ENCODE data around the gene MAGIX. TPM values are rescaled to one million over a fixed set of nuclear protein-coding genes. Genes with fewer than 3 reads are reported as not detected.

MAGIX gene
- total RNA-seq, 2 donors from 2014 or later, result 1.2 to 1.3 TPM

DNA sequence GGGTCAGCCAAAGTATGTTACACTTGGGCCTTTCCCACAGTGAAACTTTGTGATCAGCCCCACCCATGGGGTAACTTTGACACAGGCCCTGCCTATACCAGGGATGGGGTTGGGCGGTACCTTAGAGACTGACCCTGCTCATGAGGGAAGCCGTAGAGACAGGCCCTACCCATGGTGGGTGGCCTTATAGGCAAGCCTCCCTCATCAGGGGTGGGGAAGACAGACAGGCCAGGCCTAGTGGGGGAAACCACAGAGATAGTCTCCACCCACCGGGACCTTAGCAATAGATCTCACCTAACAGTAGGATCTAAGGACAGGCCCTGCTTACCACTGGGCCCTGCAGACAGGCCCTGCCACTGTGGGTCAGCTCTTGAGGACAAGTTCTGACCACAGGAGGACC lies 16.0 kb downstream of the MAGIX start:
- H3K9me3 Mint-ChIP-seq, result no peaks in the 10 kb centered on the region
- H3K36me3 Mint-ChIP-seq, result peaks cover 11% of the 10 kb centered on the region
- no peak for DNase-seq (ENCODE audit: low spot score)
- peaks cover 0 to 25% of the 10 kb centered on the region in 2 donors for H3K4me1 Mint-ChIP-seq (ENCODE audit: low read depth in 2 of 2)
- ATAC-seq, result peak in 1 of 2 donors; percentile 26
- no peaks in the 10 kb centered on the region for H3K27me3 Mint-ChIP-seq
- H3K27ac Mint-ChIP-seq, result no peak overlapping the region
- no peak overlapping the region for H3K4me3 Mint-ChIP-seq

- H3K9me3 Mint-ChIP-seq, result no peaks in the 10 kb centered on the region
- DNase-seq (ENCODE audit: low spot score) (no peak), ATAC-seq (no peak)
- H3K27ac Mint-ChIP-seq, result no peak overlapping the region
- H3K4me3 Mint-ChIP-seq, result no peak overlapping the region
- peaks cover 11% of the 10 kb centered on the region for H3K36me3 Mint-ChIP-seq
- H3K4me1 Mint-ChIP-seq (ENCODE audit: low read depth in 2 of 2), result peaks cover 0 to 25% of the 10 kb centered on the region in 2 donors
- H3K27me3 Mint-ChIP-seq, result no peaks in the 10 kb centered on the region
Measured at GRCh38 chrX:49179358-49179757, 16.8 kb downstream of the MAGIX start.

GRCh38 chrX:49183701-49184281 lies 21.2 kb downstream of the MAGIX start:
- no peaks in the 10 kb centered on the region for H3K9me3 Mint-ChIP-seq
- H3K36me3 Mint-ChIP-seq, result peaks cover 11% of the 10 kb centered on the region
- no peaks in the 10 kb centered on the region for H3K27me3 Mint-ChIP-seq
- peaks cover 5 to 22% of the 10 kb centered on the region in 2 donors for H3K4me1 Mint-ChIP-seq (ENCODE audit: low read depth in 2 of 2)
- H3K27ac Mint-ChIP-seq, result peak overlapping the region in 1 of 2 donors; percentile 39
- peak overlapping the region; percentile 80 for H3K4me3 Mint-ChIP-seq
- ATAC-seq (no peak), DNase-seq (ENCODE audit: low spot score) (no peak)

DNA sequence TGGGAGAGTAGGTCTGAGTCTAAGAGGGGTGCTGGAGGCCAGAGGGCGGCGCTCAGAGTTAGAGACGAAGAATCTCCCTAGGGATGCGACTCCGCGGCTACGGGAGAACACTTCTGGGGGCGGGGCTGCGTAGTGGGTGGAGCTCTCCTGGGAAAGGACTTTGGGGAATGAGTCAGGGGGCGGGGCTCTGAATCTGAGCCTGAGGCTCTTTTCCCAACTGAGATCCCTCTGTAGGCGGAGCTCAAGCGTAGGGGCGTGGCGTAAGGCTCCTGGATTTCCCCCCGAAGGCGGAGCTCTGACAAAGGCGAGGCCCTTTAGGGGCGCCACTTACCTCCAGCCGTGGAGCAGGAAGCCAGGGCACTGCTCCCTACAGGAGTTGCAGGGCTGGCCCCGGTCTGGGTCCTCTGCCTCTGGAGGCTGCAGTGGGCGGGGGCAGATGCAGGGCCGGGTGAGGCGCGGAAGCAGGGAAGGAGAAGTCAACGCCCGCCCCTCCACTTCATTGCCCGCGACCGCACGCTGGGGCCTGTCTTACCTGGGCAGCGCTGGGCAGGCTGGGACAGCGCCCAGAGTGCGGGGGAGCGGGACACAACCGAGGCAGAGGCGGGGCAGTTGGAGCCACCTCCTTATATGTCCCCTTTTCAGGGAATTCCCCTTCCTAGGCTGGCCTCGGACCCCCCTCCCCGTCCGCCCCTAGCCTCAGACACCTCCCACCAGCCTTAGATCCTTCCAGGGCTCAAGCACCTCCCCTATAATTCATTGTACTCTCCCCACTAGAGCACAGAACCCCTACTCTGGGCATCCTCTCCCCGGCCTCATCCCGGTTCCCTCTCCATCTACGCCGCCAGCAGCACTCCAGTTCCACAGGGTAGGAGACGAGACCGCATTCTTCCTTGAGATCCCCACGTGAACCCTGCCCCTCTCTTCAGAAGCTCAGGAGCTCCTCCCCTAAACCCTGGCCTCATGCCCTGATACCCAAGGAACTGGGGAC lies 22.0 kb downstream of the MAGIX start:
- Mint-ChIP-seq H3K27me3 (no peaks in the 10 kb centered on the region), H3K4me1 (ENCODE audit: low read depth in 2 of 2) (peaks cover 8 to 20% of the 10 kb centered on the region in 2 donors), H3K36me3 (peaks cover 11% of the 10 kb centered on the region), H3K4me3 (peak overlapping the region; percentile 80), H3K9me3 (no peaks in the 10 kb centered on the region), H3K27ac (peak overlapping the region; percentile 39 to 56)
- peak in 1 of 2 donors; percentile 46 for ATAC-seq
- DNase-seq (ENCODE audit: low spot score), result no peak

GRCh38 chrX:49186125-49187027 lies 23.8 kb downstream of the MAGIX start, which contains the start of gene PRICKLE3:
TSS of gene PRICKLE3 (minus strand) at chrX:49186373. CDS start at chrX:49186297, 76 bp downstream.
- Mint-ChIP-seq H3K36me3 (peaks cover 5% of the 10 kb centered on the region), H3K4me3 (peak within 1 kb of the TSS; percentile 80), H3K27ac (peak within 1 kb of the TSS in 1 of 2 donors; percentile 56), H3K4me1 (ENCODE audit: low read depth in 2 of 2) (peaks cover 20 to 21% of the 10 kb centered on the region in 2 donors), H3K27me3 (no peaks in the 10 kb centered on the region), H3K9me3 (no peaks in the 10 kb centered on the region)
- peak; percentile 88 for DNase-seq (ENCODE audit: low spot score)
- ATAC-seq, result peak; percentile 51 to 52

DNA sequence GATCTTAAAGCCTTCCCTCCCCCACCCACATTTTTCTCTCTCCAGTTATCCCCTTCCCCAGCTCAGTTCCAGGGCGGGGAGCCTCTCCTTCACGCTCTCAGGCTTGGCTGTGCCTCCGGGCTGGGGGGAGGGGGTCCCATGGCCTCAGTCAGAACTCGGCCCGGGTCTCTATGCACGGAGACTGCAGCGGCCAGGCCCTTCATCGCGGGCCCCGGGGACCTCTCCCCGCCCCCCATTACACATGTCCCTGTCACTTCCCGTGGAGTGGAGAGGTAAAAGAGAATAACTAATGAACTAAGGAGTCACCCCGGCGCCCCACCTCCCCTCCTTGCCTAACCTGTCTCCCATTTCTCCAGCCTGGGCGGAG lies 24.5 kb downstream of the MAGIX start:
- H3K4me3 Mint-ChIP-seq, result no peak overlapping the region
- no peak overlapping the region for H3K27ac Mint-ChIP-seq
- DNase-seq (ENCODE audit: low spot score) (no peak), ATAC-seq (no peak)
- peaks cover 20 to 21% of the 10 kb centered on the region in 2 donors for H3K4me1 Mint-ChIP-seq (ENCODE audit: low read depth in 2 of 2)
- no peaks in the 10 kb centered on the region for H3K27me3 Mint-ChIP-seq
- no peaks in the 10 kb centered on the region for H3K9me3 Mint-ChIP-seq
- H3K36me3 Mint-ChIP-seq, result peaks cover 5% of the 10 kb centered on the region

DNA sequence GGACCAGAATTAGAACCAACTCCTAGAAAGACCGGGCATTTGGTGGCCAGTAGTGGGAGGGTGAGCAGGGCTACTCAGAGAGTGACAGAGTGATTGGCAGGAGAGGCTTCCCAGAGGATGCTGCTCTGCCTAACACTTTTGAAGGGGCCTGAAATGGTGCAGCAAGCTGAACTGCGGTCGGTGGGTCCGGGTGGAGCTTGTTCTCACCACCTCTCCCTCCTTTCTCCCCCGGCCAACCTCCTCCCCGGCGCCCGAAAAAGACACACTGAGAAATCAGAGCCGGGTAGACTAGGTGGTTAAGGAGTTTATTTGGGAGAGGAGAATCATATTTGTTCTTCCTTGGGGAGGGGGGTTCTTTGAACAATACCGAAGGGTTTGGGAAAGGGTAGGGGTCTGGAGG lies 25.0 kb downstream of the MAGIX start:
- Mint-ChIP-seq H3K9me3 (no peaks in the 10 kb centered on the region), H3K36me3 (peaks cover under 1% of the 10 kb centered on the region), H3K4me3 (no peak overlapping the region), H3K4me1 (ENCODE audit: low read depth in 2 of 2) (peaks cover 18 to 20% of the 10 kb centered on the region in 2 donors), H3K27ac (no peak overlapping the region), H3K27me3 (no peaks in the 10 kb centered on the region)
- DNase-seq (ENCODE audit: low spot score), result no peak
- no peak for ATAC-seq

DNA sequence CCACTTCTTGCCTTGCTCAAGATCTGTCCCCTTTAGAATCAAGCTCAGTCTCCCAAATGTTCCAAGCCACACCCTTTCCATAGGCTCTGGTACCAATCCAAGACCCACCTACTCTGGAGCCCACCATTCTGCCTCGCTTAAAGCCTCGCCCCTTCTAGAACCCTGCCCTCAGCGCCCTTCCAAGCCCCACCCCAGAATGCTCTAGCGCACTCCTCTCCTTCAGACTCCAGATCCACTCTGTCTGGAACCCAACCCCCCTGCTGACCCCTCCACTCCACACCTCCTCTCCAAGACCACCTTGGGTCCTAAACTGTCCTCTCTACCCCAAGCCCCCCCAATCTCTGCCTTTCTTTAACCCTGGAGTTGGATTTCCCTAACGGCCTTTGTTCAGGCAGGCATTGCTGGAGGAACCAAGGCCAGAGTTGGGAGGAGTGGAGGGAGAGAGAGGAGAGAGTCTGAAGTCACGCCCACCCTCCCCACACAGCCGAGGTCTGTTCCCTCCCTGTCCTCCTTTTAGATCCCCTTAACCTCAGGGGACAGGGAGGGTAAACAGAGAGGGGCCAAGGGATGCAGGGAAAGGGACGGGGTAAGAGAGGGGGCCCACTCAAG lies 26.0 kb downstream of the MAGIX start:
- ATAC-seq (no peak), DNase-seq (ENCODE audit: low spot score) (no peak)
- peaks cover 19 to 25% of the 10 kb centered on the region in 2 donors for H3K4me1 Mint-ChIP-seq (ENCODE audit: low read depth in 2 of 2)

DNA sequence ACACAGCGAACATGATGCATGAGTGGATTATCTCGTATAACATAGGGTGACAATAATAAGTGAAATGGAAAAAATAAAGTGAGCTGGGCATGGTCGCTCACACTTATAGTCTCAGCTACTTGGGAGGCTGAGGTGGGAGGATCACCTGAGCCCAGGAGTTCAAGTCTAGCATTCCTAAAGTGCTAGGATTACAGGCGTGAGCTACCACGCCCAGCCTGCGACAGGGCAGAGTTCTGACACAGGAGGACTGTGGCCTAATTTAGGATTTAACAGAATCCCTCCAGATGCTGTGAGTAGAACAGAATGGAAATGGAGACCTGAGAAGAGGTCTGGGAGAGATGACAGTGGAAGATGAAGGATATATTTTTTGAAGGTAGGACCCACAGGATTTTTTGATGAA lies 27.0 kb downstream of the MAGIX start:
- no peaks in the 10 kb centered on the region for H3K36me3 Mint-ChIP-seq
- peak overlapping the region; percentile 97 for H3K4me3 Mint-ChIP-seq
- no peaks in the 10 kb centered on the region for H3K9me3 Mint-ChIP-seq
- peaks cover 22 to 29% of the 10 kb centered on the region in 2 donors for H3K4me1 Mint-ChIP-seq (ENCODE audit: low read depth in 2 of 2)
- DNase-seq (ENCODE audit: low spot score) (no peak), ATAC-seq (no peak)
- peak overlapping the region in 1 of 2 donors; percentile 90 for H3K27ac Mint-ChIP-seq
- no peaks in the 10 kb centered on the region for H3K27me3 Mint-ChIP-seq

More for the DNA sequence above, 26.0 kb downstream of the MAGIX start:
- H3K36me3 Mint-ChIP-seq, result no peaks in the 10 kb centered on the region
- H3K9me3 Mint-ChIP-seq, result no peaks in the 10 kb centered on the region
- H3K27me3 Mint-ChIP-seq, result no peaks in the 10 kb centered on the region
- no peak overlapping the region for H3K4me3 Mint-ChIP-seq
- H3K27ac Mint-ChIP-seq, result no peak overlapping the region

GRCh38 chrX:49190821-49191573 lies 28.4 kb downstream of the MAGIX start:
- Mint-ChIP-seq H3K9me3 (no peaks in the 10 kb centered on the region), H3K36me3 (no peaks in the 10 kb centered on the region), H3K27ac (peak overlapping the region; percentile 86 to 90), H3K27me3 (no peaks in the 10 kb centered on the region), H3K4me3 (peak overlapping the region; percentile 97), H3K4me1 (ENCODE audit: low read depth in 2 of 2) (peaks cover 16 to 24% of the 10 kb centered on the region in 2 donors)
- ATAC-seq (peak; percentile 94 to 95), DNase-seq (ENCODE audit: low spot score) (peak; percentile 93)

GRCh38 chrX:49191574-49192011 lies 29.0 kb downstream of the MAGIX start:
- no peaks in the 10 kb centered on the region for H3K9me3 Mint-ChIP-seq
- H3K27ac Mint-ChIP-seq, result peak overlapping the region; percentile 86 to 90
- ATAC-seq (peak in 1 of 2 donors; percentile 18), DNase-seq (ENCODE audit: low spot score) (no peak)
- peak overlapping the region; percentile 97 for H3K4me3 Mint-ChIP-seq
- no peaks in the 10 kb centered on the region for H3K36me3 Mint-ChIP-seq
- peaks cover 14 to 24% of the 10 kb centered on the region in 2 donors for H3K4me1 Mint-ChIP-seq (ENCODE audit: low read depth in 2 of 2)
- H3K27me3 Mint-ChIP-seq, result no peaks in the 10 kb centered on the region

DNA sequence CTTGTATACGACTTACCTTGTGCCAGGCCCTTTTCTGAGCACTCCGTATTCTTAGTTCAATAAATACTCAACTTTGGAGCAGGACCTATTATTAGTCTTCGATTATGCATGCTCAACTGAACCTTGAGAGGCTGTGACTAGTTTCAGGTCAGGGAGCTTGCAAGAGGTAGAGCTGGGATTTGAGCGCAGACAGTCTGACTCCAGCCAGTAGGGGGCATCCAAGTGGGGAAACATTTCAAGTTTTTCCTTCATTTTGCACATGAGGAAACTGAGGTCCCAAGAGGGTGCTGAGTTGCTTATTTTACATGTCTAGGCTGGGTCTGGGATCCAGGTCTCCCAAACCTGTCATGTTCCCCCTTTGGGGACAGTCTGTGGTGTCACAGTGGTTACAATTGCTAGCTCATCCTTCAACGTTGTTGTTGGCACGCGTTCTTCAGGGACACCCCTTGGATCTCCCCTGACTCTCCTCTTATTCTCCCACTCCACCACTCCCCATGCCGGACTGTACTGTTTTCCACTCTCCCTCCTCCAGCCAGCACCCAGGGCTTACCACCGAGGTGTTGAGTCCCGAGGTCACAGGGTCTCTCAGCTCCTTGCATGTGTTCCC lies 30.3 kb downstream of the MAGIX start:
- ATAC-seq (no peak), DNase-seq (ENCODE audit: low spot score) (no peak)
- Mint-ChIP-seq H3K27me3 (peaks cover under 1 to 2% of the 10 kb centered on the region in 2 donors), H3K36me3 (no peaks in the 10 kb centered on the region), H3K4me1 (ENCODE audit: low read depth in 2 of 2) (peaks cover 14 to 26% of the 10 kb centered on the region in 2 donors), H3K9me3 (no peaks in the 10 kb centered on the region), H3K4me3 (peak overlapping the region; percentile 44), H3K27ac (peak overlapping the region in 1 of 2 donors; percentile 36)
